Measurements from ENCODE around the gene DGAT2. TPM values are rescaled to one million over a fixed set of nuclear protein-coding genes. Genes with fewer than 3 reads are reported as not detected.
A peak's percentile ranks its signal among the peaks of the same experiment; 100 is the strongest.

DGAT2 gene
- total and polyA plus RNA-seq, 8 donors = 0.56 to 15.7 (median 2.2) TPM

DNA sequence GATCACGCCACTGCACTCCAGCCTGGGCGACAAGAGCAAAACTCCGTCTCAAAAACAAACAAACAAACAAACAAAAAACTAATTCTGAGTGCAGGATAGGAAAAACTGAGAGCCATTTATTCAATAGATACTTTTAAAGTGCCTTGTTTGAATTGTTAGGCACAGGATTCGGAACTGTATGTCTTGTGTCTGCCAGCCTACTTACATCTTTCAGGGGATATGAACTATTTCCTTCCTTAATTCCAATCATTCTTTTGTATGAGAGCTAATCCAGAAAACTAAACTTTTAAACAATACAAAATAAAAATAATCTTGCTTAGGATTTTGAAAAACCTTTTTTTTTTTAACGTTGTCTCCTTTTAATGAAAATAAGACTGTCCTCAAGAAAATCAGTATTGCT lies 59.0 kb downstream of the DGAT2 start:
- TF ChIP-seq, protein P1, sequence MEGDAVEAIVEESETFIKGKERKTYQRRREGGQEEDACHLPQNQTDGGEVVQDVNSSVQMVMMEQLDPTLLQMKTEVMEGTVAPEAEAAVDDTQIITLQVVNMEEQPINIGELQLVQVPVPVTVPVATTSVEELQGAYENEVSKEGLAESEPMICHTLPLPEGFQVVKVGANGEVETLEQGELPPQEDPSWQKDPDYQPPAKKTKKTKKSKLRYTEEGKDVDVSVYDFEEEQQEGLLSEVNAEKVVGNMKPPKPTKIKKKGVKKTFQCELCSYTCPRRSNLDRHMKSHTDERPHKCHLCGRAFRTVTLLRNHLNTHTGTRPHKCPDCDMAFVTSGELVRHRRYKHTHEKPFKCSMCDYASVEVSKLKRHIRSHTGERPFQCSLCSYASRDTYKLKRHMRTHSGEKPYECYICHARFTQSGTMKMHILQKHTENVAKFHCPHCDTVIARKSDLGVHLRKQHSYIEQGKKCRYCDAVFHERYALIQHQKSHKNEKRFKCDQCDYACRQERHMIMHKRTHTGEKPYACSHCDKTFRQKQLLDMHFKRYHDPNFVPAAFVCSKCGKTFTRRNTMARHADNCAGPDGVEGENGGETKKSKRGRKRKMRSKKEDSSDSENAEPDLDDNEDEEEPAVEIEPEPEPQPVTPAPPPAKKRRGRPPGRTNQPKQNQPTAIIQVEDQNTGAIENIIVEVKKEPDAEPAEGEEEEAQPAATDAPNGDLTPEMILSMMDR (IDR thresholded peaks at IDR 0.05) = no peak
- peaks cover 0 to 15% (median 4%) of the 10 kb centered on the region in 3 donors for H3K4me1 ChIP-seq
- no peak overlapping the region for H3K4me3 ChIP-seq
- DNase-seq (no peak), FAIRE-seq (no peak), ATAC-seq (no peak)
- H3K27ac ChIP-seq = peak overlapping the region in 2 of 4 donors; percentile 42 to 57
- no peaks in the 10 kb centered on the region for H3K36me3 ChIP-seq
- 77 to 81% methylated on average over 5 of the region's 5 CpGs for WGBS, 2 donors
- H3K9me3 ChIP-seq = no peaks in the 10 kb centered on the region
- intact Hi-C loops (cut with DNase I) = no loop called here
- no peaks in the 10 kb centered on the region for H3K27me3 ChIP-seq

DNA sequence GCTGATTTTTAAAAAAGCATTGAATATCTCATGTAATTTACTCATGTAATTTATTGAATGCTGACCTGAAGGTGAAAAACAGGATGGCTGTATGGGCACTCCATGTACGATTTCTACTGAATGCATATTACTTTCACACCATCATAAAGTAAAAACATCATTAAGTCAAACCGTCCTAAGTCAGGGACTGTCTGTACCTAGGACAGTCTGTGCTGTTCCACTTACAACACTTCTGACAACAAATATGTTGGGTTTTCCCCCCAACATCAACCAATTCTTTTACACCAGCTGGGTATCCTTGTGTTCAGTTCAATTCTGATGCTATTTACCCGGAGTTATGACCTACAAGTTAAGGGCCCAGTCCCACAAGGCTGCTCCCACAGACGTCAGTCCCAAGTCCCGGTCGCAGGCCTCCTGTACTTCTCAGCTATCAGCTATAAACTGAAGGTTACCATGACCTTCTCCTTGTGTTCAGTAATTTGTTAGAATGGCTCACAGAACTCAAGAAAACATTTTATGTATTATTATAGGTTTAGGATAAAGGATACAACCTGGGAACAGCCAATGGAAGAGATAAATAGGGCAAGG lies 63.4 kb downstream of the DGAT2 start:
- Histone ChIP-seq H3K36me3 (no peaks in the 10 kb centered on the region), H3K27ac (no peak overlapping the region), H3K27me3 (no peaks in the 10 kb centered on the region), H3K9me3 (no peaks in the 10 kb centered on the region), H3K4me3 (no peak overlapping the region), H3K4me1 (peaks cover 0 to 4% (median 1%) of the 10 kb centered on the region in 3 donors)
- DNase-seq (no peak), ATAC-seq (no peak), FAIRE-seq (no peak)
- TF ChIP-seq, protein P1 (IDR thresholded peaks at IDR 0.05) = no peak
- 92 to 93% methylated on average over 6 of the region's 6 CpGs for WGBS, 2 donors
- intact Hi-C loops (cut with DNase I) = no loop called here

DNA sequence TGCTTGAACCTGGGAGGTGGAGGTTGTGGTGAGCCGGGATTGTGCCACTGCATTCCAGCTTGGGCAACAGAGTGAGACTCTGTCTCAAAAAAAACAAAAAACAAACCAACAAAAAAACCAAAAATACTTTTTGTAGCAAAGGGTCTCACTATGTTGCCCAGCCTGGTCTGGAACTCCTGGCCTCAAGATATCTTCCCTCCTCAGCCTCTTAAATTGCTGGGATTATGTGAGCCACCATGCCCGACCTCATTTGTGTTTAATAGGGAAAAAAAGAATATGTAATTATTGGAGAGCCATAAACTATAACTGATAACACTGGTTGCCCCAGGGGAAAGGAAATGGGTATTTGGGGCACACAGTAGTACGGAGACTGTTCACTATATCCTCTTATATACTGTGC lies 66.2 kb downstream of the DGAT2 start:
- H3K36me3 ChIP-seq = no peaks in the 10 kb centered on the region
- WGBS, 2 donors = 93 to 94% methylated on average over 3 of the region's 3 CpGs

DNA sequence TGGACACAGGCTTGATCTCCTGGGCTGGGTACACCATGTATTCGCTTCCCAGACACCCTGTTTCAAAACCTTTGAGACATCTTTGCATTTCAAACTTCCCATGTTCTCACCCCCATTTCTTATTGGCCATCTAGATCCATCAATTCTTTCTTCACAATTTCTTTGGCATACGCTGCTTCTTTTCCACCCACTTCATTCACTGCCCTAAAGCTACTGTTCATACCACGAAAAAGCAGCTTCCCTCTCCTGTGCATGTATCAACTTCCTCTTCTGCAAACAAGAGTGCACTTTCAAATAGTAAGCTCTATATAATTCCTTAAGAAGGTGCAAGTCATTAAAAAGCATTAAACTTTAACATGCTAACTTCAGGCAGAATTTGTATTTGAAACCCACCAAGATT lies 67.8 kb downstream of the DGAT2 start:
- H3K27me3 ChIP-seq = no peaks in the 10 kb centered on the region
- no peak overlapping the region for H3K27ac ChIP-seq
- intact Hi-C loops (cut with DNase I) = no loop called here
- H3K4me3 ChIP-seq = no peak overlapping the region
- TF ChIP-seq, protein P1 (IDR thresholded peaks at IDR 0.05) = no peak
- ATAC-seq = peak in 1 of 4 donors; percentile 40
- no peak for DNase-seq
- peaks cover 5 to 18% (median 14%) of the 10 kb centered on the region in 3 donors for H3K4me1 ChIP-seq
- no peaks in the 10 kb centered on the region for H3K9me3 ChIP-seq
- WGBS, 2 donors = 90% methylated on average over 3 of the region's 3 CpGs
- no peaks in the 10 kb centered on the region for H3K36me3 ChIP-seq
- no peak for FAIRE-seq

More for the DNA sequence above, 66.2 kb downstream of the DGAT2 start:
- Histone ChIP-seq H3K27me3 (no peaks in the 10 kb centered on the region), H3K4me3 (no peak overlapping the region), H3K4me1 (peaks cover 0 to 2% (median 1%) of the 10 kb centered on the region in 3 donors), H3K27ac (no peak overlapping the region), H3K9me3 (no peaks in the 10 kb centered on the region)
- FAIRE-seq = no peak
- TF ChIP-seq, protein P1 (IDR thresholded peaks at IDR 0.05) = no peak
- ATAC-seq = no peak
- no peak for DNase-seq
- intact Hi-C loops (cut with DNase I) = no loop called here

DNA sequence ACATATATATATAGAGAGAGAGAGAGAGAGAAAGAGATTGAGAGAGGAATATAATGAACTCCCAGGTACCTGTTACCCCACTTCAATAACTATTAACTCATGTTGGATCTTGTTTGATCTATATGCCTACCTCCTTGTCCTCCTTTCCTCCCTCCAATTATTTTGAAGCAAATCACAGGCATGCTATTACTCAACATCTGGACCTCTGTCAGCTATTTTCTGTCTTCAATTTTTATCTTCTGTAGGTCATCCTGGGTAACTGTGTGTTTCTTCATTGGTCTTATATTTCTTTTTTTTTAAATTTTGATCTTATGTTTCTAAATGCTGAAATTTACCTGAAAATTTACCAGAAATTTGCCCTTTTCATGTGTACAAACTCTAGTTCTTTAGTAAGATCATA lies 71.3 kb downstream of the DGAT2 start:
- Histone ChIP-seq H3K9me3 (no peaks in the 10 kb centered on the region), H3K27ac (no peak overlapping the region), H3K27me3 (no peaks in the 10 kb centered on the region), H3K36me3 (no peaks in the 10 kb centered on the region), H3K4me1 (peaks cover 5 to 20% (median 14%) of the 10 kb centered on the region in 3 donors), H3K4me3 (no peak overlapping the region)
- FAIRE-seq = no peak
- TF ChIP-seq, protein P1 (IDR thresholded peaks at IDR 0.05) = no peak
- no peak for DNase-seq
- intact Hi-C loops (cut with DNase I) = no loop called here
- ATAC-seq = no peak
